HepG2 (cell line): ENCODE data around the gene CFAP210. TPM values are rescaled to one million over a fixed set of nuclear protein-coding genes. Genes with fewer than 3 reads are reported as not detected.

Experiments used
- HMGXB3 ChIP-seq: sonication (generic); formaldehyde crosslinking; IDR thresholded peaks from 2 replicates; pipeline ENCODE4 v1.4.0; 2020; ENCODE audit warnings: missing genetic modification reagents, borderline replicate concordance
- THAP9 ChIP-seq: sonication (generic); formaldehyde crosslinking; IDR thresholded peaks from 2 replicates; pipeline ENCODE4; 2020; ENCODE audit warnings: missing genetic modification reagents, mild to moderate bottlenecking, borderline replicate concordance
- ZBTB49 ChIP-seq: sonication (generic); formaldehyde crosslinking; IDR thresholded peaks from 2 replicates; pipeline ENCODE4 v1.4.0; 2020; ENCODE audit warnings: missing genetic modification reagents, borderline replicate concordance
- ZNF382 ChIP-seq: sonication (generic); formaldehyde crosslinking; IDR thresholded peaks from 2 replicates; pipeline ENCODE4 v1.5.0; 2020; ENCODE audit warnings: missing genetic modification reagents, mild to moderate bottlenecking, borderline replicate concordance
- polyA plus RNA-seq, 8 experiments: library from polyadenylated mRNA; depleted of rRNA in 3 of 8; stranded (reverse) in 7 of 8; unstranded in 1 of 8; fragments of >200 nt; fragmentation: Illumina TruSeq in 4 of 8; extraction: Trizol in 4 of 8; gene quantifications; 2 replicates each; pipeline versions ENCODE4 v1.2.1 to v1.2.3, GENCODE V29; 2011 to 2016; ENCODE audit warnings: low read depth in 4 of 8, missing spikeins in 1 of 8, mixed read lengths in 1 of 8; ENCODE audit not compliant: insufficient read depth in 1 of 8
- total RNA-seq, 5 experiments: library from RNA; depleted of rRNA; stranded (reverse); fragments of >200 nt; fragmentation: Illumina TruSeq; extraction: Trizol; gene quantifications; 2 replicates each; pipeline ENCODE4 v1.2.3, GENCODE V29; 2016; ENCODE audit warnings: low read depth in 1 of 5

CFAP210 gene
- total and polyA plus RNA-seq, 2 of the 13 experiments (the other 11 are each of a cell fraction or from before 2014, with no cell fraction given): 0.18 TPM; not detected in 1

- no peak for TF ChIP-seq ZBTB49
- TF ChIP-seq HMGXB3 (CRISPR knock-in tag): no peak
- TF ChIP-seq ZNF382: no peak
- TF ChIP-seq THAP9 (CRISPR knock-in tag): no peak
- TF ChIP-seq, all 625 proteins: peak for 10
These were observed 42.7 kb upstream of the CFAP210 start (continued) for GRCh38 chr2:169736902-169737301.
